ENCODE measurements around the gene BCDIN3D. TPM values are rescaled to one million over a fixed set of nuclear protein-coding genes. Genes with fewer than 3 reads are reported as not detected.

BCDIN3D gene
- total and polyA plus RNA-seq, 9 of the 15 experiments (the other 6 are each of a cell fraction or from before 2014, with no cell fraction given), result 3.7 to 6.9 (median 5.6) TPM

DNA sequence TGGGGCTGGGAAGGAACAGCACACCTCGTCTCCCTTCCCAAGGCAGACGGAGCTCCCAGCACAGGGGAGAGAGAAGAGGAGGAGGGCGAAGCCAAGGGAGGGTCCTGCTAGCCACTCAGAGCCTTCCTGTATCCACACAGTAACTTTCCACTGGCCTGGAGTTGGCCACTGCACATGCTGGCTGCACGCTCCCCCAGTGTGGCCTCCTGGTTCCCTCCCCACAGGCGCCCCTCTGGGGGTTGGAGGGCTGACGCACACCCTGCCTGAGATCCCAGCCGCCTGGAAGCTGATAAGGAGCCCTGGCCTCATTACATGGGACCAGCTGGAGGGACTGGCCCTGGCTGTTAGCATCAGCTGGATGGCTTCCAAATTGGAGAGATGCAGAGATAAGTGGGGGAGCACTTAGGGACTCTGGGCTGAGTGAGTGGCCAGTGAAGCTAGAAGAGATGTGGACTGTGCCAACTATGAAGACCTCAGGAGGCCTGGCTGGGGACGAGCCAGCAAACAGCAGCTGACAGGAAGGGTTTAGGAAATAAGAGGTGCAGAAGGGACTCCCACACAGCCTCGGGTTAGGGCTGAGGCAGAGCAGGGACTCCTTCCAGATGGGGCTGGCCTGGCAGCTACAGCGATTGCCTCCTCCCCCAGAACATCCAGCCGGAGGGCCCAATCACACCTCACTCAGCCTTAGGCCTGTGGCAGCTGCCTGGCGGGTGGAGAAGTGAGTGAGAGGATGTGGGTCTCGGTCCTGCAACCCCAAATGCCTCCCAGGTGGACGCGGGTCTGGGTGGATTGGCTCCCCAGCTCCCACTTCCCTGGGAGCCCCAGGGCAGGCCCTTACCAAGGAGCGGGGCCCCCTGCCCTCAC is 26.3 kb upstream of the BCDIN3D start (continued):
- TF ChIP-seq, protein P1, sequence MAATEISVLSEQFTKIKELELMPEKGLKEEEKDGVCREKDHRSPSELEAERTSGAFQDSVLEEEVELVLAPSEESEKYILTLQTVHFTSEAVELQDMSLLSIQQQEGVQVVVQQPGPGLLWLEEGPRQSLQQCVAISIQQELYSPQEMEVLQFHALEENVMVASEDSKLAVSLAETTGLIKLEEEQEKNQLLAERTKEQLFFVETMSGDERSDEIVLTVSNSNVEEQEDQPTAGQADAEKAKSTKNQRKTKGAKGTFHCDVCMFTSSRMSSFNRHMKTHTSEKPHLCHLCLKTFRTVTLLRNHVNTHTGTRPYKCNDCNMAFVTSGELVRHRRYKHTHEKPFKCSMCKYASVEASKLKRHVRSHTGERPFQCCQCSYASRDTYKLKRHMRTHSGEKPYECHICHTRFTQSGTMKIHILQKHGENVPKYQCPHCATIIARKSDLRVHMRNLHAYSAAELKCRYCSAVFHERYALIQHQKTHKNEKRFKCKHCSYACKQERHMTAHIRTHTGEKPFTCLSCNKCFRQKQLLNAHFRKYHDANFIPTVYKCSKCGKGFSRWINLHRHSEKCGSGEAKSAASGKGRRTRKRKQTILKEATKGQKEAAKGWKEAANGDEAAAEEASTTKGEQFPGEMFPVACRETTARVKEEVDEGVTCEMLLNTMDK (IDR thresholded peaks at IDR 0.05; ENCODE audit: borderline replicate concordance, insufficient read depth, low read depth, low read length, poor library complexity, severe bottlenecking), result peak; percentile 87
- TF ChIP-seq MAFK (IDR thresholded peaks at IDR 0.05; ENCODE audit: low read length) (no peak), RHOXF2B (CRISPR knock-in tag; conservative IDR thresholded peaks at IDR 0.05) (no peak)
- TF ChIP-seq, protein P2, sequence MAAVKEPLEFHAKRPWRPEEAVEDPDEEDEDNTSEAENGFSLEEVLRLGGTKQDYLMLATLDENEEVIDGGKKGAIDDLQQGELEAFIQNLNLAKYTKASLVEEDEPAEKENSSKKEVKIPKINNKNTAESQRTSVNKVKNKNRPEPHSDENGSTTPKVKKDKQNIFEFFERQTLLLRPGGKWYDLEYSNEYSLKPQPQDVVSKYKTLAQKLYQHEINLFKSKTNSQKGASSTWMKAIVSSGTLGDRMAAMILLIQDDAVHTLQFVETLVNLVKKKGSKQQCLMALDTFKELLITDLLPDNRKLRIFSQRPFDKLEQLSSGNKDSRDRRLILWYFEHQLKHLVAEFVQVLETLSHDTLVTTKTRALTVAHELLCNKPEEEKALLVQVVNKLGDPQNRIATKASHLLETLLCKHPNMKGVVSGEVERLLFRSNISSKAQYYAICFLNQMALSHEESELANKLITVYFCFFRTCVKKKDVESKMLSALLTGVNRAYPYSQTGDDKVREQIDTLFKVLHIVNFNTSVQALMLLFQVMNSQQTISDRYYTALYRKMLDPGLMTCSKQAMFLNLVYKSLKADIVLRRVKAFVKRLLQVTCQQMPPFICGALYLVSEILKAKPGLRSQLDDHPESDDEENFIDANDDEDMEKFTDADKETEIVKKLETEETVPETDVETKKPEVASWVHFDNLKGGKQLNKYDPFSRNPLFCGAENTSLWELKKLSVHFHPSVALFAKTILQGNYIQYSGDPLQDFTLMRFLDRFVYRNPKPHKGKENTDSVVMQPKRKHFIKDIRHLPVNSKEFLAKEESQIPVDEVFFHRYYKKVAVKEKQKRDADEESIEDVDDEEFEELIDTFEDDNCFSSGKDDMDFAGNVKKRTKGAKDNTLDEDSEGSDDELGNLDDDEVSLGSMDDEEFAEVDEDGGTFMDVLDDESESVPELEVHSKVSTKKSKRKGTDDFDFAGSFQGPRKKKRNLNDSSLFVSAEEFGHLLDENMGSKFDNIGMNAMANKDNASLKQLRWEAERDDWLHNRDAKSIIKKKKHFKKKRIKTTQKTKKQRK (IDR thresholded peaks at IDR 0.05; ENCODE audit: borderline replicate concordance, low read depth, low read length), result no peak
